Right lobe of liver (tissue), 4 donors: ENCODE results near the gene FPGS.

Source experiments
- CTCF ChIP-seq, 4 donors: fragments of 200-600 bp in 3 of 4; fragments of 450-650 bp in 1 of 4; IDR thresholded peaks; one replicate each; pipeline versions ENCODE4 v1.5.1 to v1.8.0; 2016 to 2022; ENCODE audit warnings: antibody characterized with exemption in 4 of 4, mild to moderate bottlenecking in 2 of 4
- POLR2A ChIP-seq: fragments of 450-650 bp; IDR thresholded peaks from one replicate; pipeline ENCODE4 v1.6.1; 2017; ENCODE audit warnings: antibody characterized with exemption, mild to moderate bottlenecking
- donor health status: DM: no; HTN: no; CAD: no.
- donor health status: DM: no; HTN: no; CAD: no.
- donor health status: DM: no; HTN: yes; CAD: no.

GRCh38 chr9:127789179-127789578 is 13.5 kb upstream of the FPGS start:
- TF ChIP-seq CTCF (IDR thresholded peaks at IDR 0.05) (no peak), POLR2A (peak; percentile 49)
